Large intestine (tissue), 3 donors: ENCODE results near the gene PANK2. TPM values are rescaled to one million over a fixed set of nuclear protein-coding genes. Genes with fewer than 3 reads are reported as not detected.

Experiments
- DNase-seq, 2 donors: peaks; one replicate each; pipeline versions ENCODE4 v3.0.0 to v3.0.0-alpha.2; 2013
- H3K27ac ChIP-seq: one replicate; pipeline ENCODE4 v1.5.1; 2013; ENCODE audit warnings: low read length
- H3K27me3 ChIP-seq: 2 replicates; pipeline ENCODE4 v1.6.1; 2013; ENCODE audit warnings: low read length; ENCODE audit not compliant: control insufficient read depth, insufficient read depth
- H3K36me3 ChIP-seq: 2 replicates; pipeline ENCODE4 v1.6.1; 2013; ENCODE audit warnings: low read length; ENCODE audit not compliant: control insufficient read depth, insufficient read depth
- H3K4me1 ChIP-seq: one replicate; pipeline ENCODE4 v1.6.1; 2013; ENCODE audit warnings: low read length; ENCODE audit not compliant: control insufficient read depth, insufficient read depth
- H3K4me3 ChIP-seq: one replicate; pipeline ENCODE4 v1.5.1; 2013; ENCODE audit warnings: low read length
- H3K9me3 ChIP-seq: one replicate; pipeline ENCODE4 v1.6.1; 2013; ENCODE audit warnings: mild to moderate bottlenecking, low read depth, low read length, moderate library complexity; ENCODE audit not compliant: control insufficient read depth
- WGBS: methylation state at CpG from one replicate; pipeline ENCODE4 v1.1.5; 2013; ENCODE audit warnings: low lambda C conversion rate; ENCODE audit not compliant: insufficient coverage; 5-methylcytosine and 5-hydroxymethylcytosine counted together
- polyA plus RNA-seq: library from polyadenylated mRNA; unstranded; fragments of 120-200 nt; gene quantifications from one replicate; pipeline ENCODE4 v1.2.1, GENCODE V29; 2013

Gene PANK2
- polyA plus RNA-seq, 1 donor: 24.3 TPM

- Histone ChIP-seq H3K9me3 (no peaks in the 10 kb centered on the region), H3K4me3 (no peak overlapping the region), H3K27ac (no peak overlapping the region), H3K27me3 (no peaks in the 10 kb centered on the region), H3K36me3 (no peaks in the 10 kb centered on the region), H3K4me1 (peaks cover 12% of the 10 kb centered on the region)
- WGBS: no CpG with 5 or more reads among the region's 1 CpG
- no peak for DNase-seq
Observed at GRCh38 chr20:3848565-3848964, 40.6 kb upstream of the PANK2 start.

GRCh38 chr20:3854462-3854871, 34.7 kb upstream of the PANK2 start:
- Histone ChIP-seq H3K4me3 (no peak overlapping the region), H3K27me3 (no peaks in the 10 kb centered on the region), H3K4me1 (no peaks in the 10 kb centered on the region), H3K27ac (no peak overlapping the region), H3K36me3 (peaks cover 36% of the 10 kb centered on the region), H3K9me3 (no peaks in the 10 kb centered on the region)
- WGBS: no CpG with 5 or more reads among the region's 4 CpGs
- DNase-seq: no peak

- no peaks in the 10 kb centered on the region for H3K4me1 ChIP-seq
- H3K4me3 ChIP-seq: no peak overlapping the region
- WGBS: no CpG with 5 or more reads among the region's 14 CpGs
- DNase-seq: no peak
- no peaks in the 10 kb centered on the region for H3K9me3 ChIP-seq
- no peak overlapping the region for H3K27ac ChIP-seq
- H3K36me3 ChIP-seq: peaks cover 52% of the 10 kb centered on the region
- no peaks in the 10 kb centered on the region for H3K27me3 ChIP-seq
Observed at GRCh38 chr20:3857405-3857804, 31.8 kb upstream of the PANK2 start.

GRCh38 chr20:3858689-3859088, 30.5 kb upstream of the PANK2 start:
- no peaks in the 10 kb centered on the region for H3K9me3 ChIP-seq
- H3K4me3 ChIP-seq: no peak overlapping the region
- H3K27me3 ChIP-seq: no peaks in the 10 kb centered on the region
- no peak for DNase-seq
- H3K27ac ChIP-seq: no peak overlapping the region
- WGBS: 90% methylated on average over 2 of the region's 6 CpGs
- no peaks in the 10 kb centered on the region for H3K4me1 ChIP-seq
- H3K36me3 ChIP-seq: peaks cover 65% of the 10 kb centered on the region

GRCh38 chr20:3861191-3861590, 28.0 kb upstream of the PANK2 start:
- H3K27me3 ChIP-seq: no peaks in the 10 kb centered on the region
- H3K36me3 ChIP-seq: peaks cover 76% of the 10 kb centered on the region
- no peaks in the 10 kb centered on the region for H3K4me1 ChIP-seq
- no peak overlapping the region for H3K4me3 ChIP-seq
- H3K9me3 ChIP-seq: no peaks in the 10 kb centered on the region
- H3K27ac ChIP-seq: no peak overlapping the region
- WGBS: no CpG with 5 or more reads among the region's 7 CpGs
- no peak for DNase-seq

GRCh38 chr20:3862333-3862732, 26.9 kb upstream of the PANK2 start:
- Histone ChIP-seq H3K36me3 (peaks cover 76% of the 10 kb centered on the region), H3K27ac (no peak overlapping the region), H3K9me3 (no peaks in the 10 kb centered on the region), H3K4me1 (no peaks in the 10 kb centered on the region), H3K4me3 (no peak overlapping the region), H3K27me3 (no peaks in the 10 kb centered on the region)
- DNase-seq: no peak
- no CpG with 5 or more reads among the region's 1 CpG for WGBS

GRCh38 chr20:3863317-3863716, 25.9 kb upstream of the PANK2 start:
- Histone ChIP-seq H3K9me3 (no peaks in the 10 kb centered on the region), H3K27me3 (no peaks in the 10 kb centered on the region), H3K4me3 (no peak overlapping the region), H3K4me1 (no peaks in the 10 kb centered on the region), H3K27ac (no peak overlapping the region), H3K36me3 (peaks cover 74% of the 10 kb centered on the region)
- DNase-seq: no peak
- no CpG with 5 or more reads among the region's 7 CpGs for WGBS

- peaks cover 71% of the 10 kb centered on the region for H3K36me3 ChIP-seq
- no peaks in the 10 kb centered on the region for H3K9me3 ChIP-seq
- H3K27me3 ChIP-seq: no peaks in the 10 kb centered on the region
- H3K4me1 ChIP-seq: no peaks in the 10 kb centered on the region
- no peak for DNase-seq
- H3K27ac ChIP-seq: no peak overlapping the region
- WGBS: no CpG with 5 or more reads among the region's 5 CpGs
- no peak overlapping the region for H3K4me3 ChIP-seq
Observed at GRCh38 chr20:3864518-3864917, 24.7 kb upstream of the PANK2 start.

- no peaks in the 10 kb centered on the region for H3K4me1 ChIP-seq
- H3K27me3 ChIP-seq: no peaks in the 10 kb centered on the region
- H3K4me3 ChIP-seq: no peak overlapping the region
- DNase-seq: no peak
- no CpG with 5 or more reads among the region's 14 CpGs for WGBS
- H3K27ac ChIP-seq: no peak overlapping the region
- H3K9me3 ChIP-seq: no peaks in the 10 kb centered on the region
- peaks cover 75% of the 10 kb centered on the region for H3K36me3 ChIP-seq
Observed at GRCh38 chr20:3865152-3865886, 23.9 kb upstream of the PANK2 start.

GRCh38 chr20:3865887-3866407, 23.2 kb upstream of the PANK2 start:
- no peak overlapping the region for H3K27ac ChIP-seq
- H3K4me3 ChIP-seq: no peak overlapping the region
- no peaks in the 10 kb centered on the region for H3K4me1 ChIP-seq
- DNase-seq: no peak
- no peaks in the 10 kb centered on the region for H3K27me3 ChIP-seq
- H3K36me3 ChIP-seq: peaks cover 75% of the 10 kb centered on the region
- H3K9me3 ChIP-seq: no peaks in the 10 kb centered on the region
- no CpG with 5 or more reads among the region's 14 CpGs for WGBS

GRCh38 chr20:3866464-3866863, 22.7 kb upstream of the PANK2 start:
- H3K27me3 ChIP-seq: no peaks in the 10 kb centered on the region
- H3K4me1 ChIP-seq: no peaks in the 10 kb centered on the region
- WGBS: no CpG with 5 or more reads among the region's 3 CpGs
- no peak overlapping the region for H3K4me3 ChIP-seq
- H3K36me3 ChIP-seq: peaks cover 76% of the 10 kb centered on the region
- no peaks in the 10 kb centered on the region for H3K9me3 ChIP-seq
- H3K27ac ChIP-seq: no peak overlapping the region
- DNase-seq: no peak
